CD8-positive, alpha-beta memory T cell (primary cell): ENCODE data around the gene CKAP2L. TPM values are rescaled to one million over a fixed set of nuclear protein-coding genes. Genes with fewer than 3 reads are reported as not detected.

ENCODE experiments used
- CTCF ChIA-PET: fragments of 350-600 bp; sonication (Branson Sonifier 250); formaldehyde crosslinking; loops from one replicate; lab custom pipeline; 2021; ENCODE audit warnings: antibody characterized with exemption; lab: Charles Lee
- POLR2A ChIA-PET: fragments of 350-600 bp; sonication (Branson Sonifier 250); formaldehyde crosslinking; loops from one replicate; lab custom pipeline; 2021; ENCODE audit warnings: antibody characterized with exemption; lab: Charles Lee
- DNase-seq, 5 donors: peaks; one replicate each; pipeline versions ENCODE4 v3.0.0 to v3.0.0-alpha.2; 2020 to 2022; ENCODE audit warnings: mixed read lengths in 1 of 5
- H3K27ac ChIP-seq: one replicate; pipeline ENCODE4 v1.7.0; 2013; ENCODE audit warnings: low read depth, mild to moderate bottlenecking, low read length, moderate library complexity
- H3K27me3 ChIP-seq: 2 replicates; pipeline ENCODE4 v1.7.0; 2013; ENCODE audit warnings: low read length, mild to moderate bottlenecking; ENCODE audit not compliant: insufficient read depth, poor library complexity, severe bottlenecking
- H3K36me3 ChIP-seq: 2 replicates; pipeline ENCODE4 v1.7.0; 2013; ENCODE audit warnings: mild to moderate bottlenecking, low read length, moderate library complexity; ENCODE audit not compliant: insufficient read depth
- H3K4me1 ChIP-seq: 2 replicates; pipeline ENCODE4 v1.7.0; 2013; ENCODE audit warnings: mild to moderate bottlenecking, low read length, moderate library complexity; ENCODE audit not compliant: insufficient read depth
- H3K4me3 ChIP-seq: 2 replicates; pipeline ENCODE4 v1.7.0; 2013; ENCODE audit warnings: mild to moderate bottlenecking, low read length
- H3K9me3 ChIP-seq: 2 replicates; pipeline ENCODE4 v1.7.0; 2013; ENCODE audit warnings: mild to moderate bottlenecking, low read length
- H3K27ac Mint-ChIP-seq, 8 donors: one replicate each; pipeline ENCODE4 v1.8.0; 2020 to 2021; ENCODE audit warnings: mixed read lengths in 8 of 8, mild to moderate bottlenecking in 6 of 8, inconsistent platforms in 3 of 8, moderate library complexity in 3 of 8
- H3K27me3 Mint-ChIP-seq, 2 donors: one replicate each; pipeline ENCODE4 v1.8.0; 2020 to 2021; ENCODE audit warnings: mixed read lengths in 2 of 2, mild to moderate bottlenecking in 1 of 2, moderate library complexity in 1 of 2
- H3K36me3 Mint-ChIP-seq, 3 donors: one replicate each; pipeline ENCODE4 v1.8.0; 2020 to 2021; ENCODE audit warnings: mixed read lengths in 3 of 3, inconsistent platforms in 1 of 3, mild to moderate bottlenecking in 1 of 3
- H3K4me1 Mint-ChIP-seq, 3 donors: one replicate each; pipeline ENCODE4 v1.8.0; 2020 to 2021; ENCODE audit warnings: mixed read lengths in 3 of 3, inconsistent platforms in 1 of 3, mild to moderate bottlenecking in 1 of 3
- H3K4me3 Mint-ChIP-seq, 7 donors: one replicate each; pipeline ENCODE4 v1.8.0; 2020 to 2021; ENCODE audit warnings: mixed read lengths in 7 of 7, mild to moderate bottlenecking in 6 of 7, moderate library complexity in 4 of 7, inconsistent platforms in 2 of 7
- H3K9me3 Mint-ChIP-seq, 5 donors: one replicate each; pipeline ENCODE4 v1.8.0; 2020 to 2022; ENCODE audit warnings: mixed read lengths in 5 of 5, mild to moderate bottlenecking in 3 of 5, moderate library complexity in 2 of 5, inconsistent platforms in 1 of 5
- polyA plus RNA-seq: library from polyadenylated mRNA; unstranded; fragments of 300-500 nt; fragmentation: Illumina TruSeq; gene quantifications from one replicate; pipeline ENCODE4 v1.2.3, GENCODE V29; 2021
- total RNA-seq, 2 experiments: library from RNA; stranded (reverse); gene quantifications; one replicate each; pipeline ENCODE4 v1.2.3, GENCODE V29; 2021

The CKAP2L gene
- total and polyA plus RNA-seq, 3 experiments from 2014 or later, result 19.1 to 19.6 TPM; not detected in 1

- DNase-seq, result no peak
- Mint-ChIP-seq H3K4me3 (no peak overlapping the region), H3K9me3 (no peaks in the 10 kb centered on the region), H3K4me1 (no peaks in the 10 kb centered on the region), H3K27ac (no peak overlapping the region), H3K27me3 (peaks cover 5 to 30% of the 10 kb centered on the region in 2 donors), H3K36me3 (peaks cover 0 to 1% (median 0%) of the 10 kb centered on the region in 3 donors)
- ChIA-PET CTCF (interaction anchor here (0.6 kb wide), 1 partner anchor 918 kb away, joined by 3 read pairs; no protein-coding TSS in a partner anchor), POLR2A (no interaction called here)
- Histone ChIP-seq H3K4me3 (no peak overlapping the region), H3K9me3 (no peaks in the 10 kb centered on the region), H3K27ac (no peak overlapping the region), H3K4me1 (no peaks in the 10 kb centered on the region), H3K27me3 (no peaks in the 10 kb centered on the region), H3K36me3 (no peaks in the 10 kb centered on the region)
Measured at GRCh38 chr2:112788653-112789052, 24.2 kb upstream of the CKAP2L start.

- ChIA-PET CTCF (no interaction called here), POLR2A (no interaction called here)
- H3K27ac ChIP-seq, result no peak overlapping the region
- H3K9me3 ChIP-seq, result no peaks in the 10 kb centered on the region
- H3K27ac Mint-ChIP-seq, result no peak overlapping the region
- DNase-seq, result no peak
- peaks cover 0 to 1% (median 0%) of the 10 kb centered on the region in 3 donors for H3K36me3 Mint-ChIP-seq
- H3K4me1 ChIP-seq, result no peaks in the 10 kb centered on the region
- no peaks in the 10 kb centered on the region for H3K9me3 Mint-ChIP-seq
- no peaks in the 10 kb centered on the region for H3K27me3 ChIP-seq
- no peaks in the 10 kb centered on the region for H3K4me1 Mint-ChIP-seq
- no peak overlapping the region for H3K4me3 ChIP-seq
- no peak overlapping the region for H3K4me3 Mint-ChIP-seq
- H3K36me3 ChIP-seq, result no peaks in the 10 kb centered on the region
- peaks cover 7 to 33% of the 10 kb centered on the region in 2 donors for H3K27me3 Mint-ChIP-seq
Measured at GRCh38 chr2:112787729-112788393, 23.5 kb upstream of the CKAP2L start.

GRCh38 chr2:112787294-112787693 is 22.9 kb upstream of the CKAP2L start:
- Mint-ChIP-seq H3K36me3 (peaks cover 0 to 1% (median 0%) of the 10 kb centered on the region in 3 donors), H3K27ac (no peak overlapping the region), H3K9me3 (no peaks in the 10 kb centered on the region), H3K4me3 (no peak overlapping the region), H3K4me1 (no peaks in the 10 kb centered on the region), H3K27me3 (peaks cover 6 to 33% of the 10 kb centered on the region in 2 donors)
- H3K36me3 ChIP-seq, result no peaks in the 10 kb centered on the region
- ChIA-PET CTCF (no interaction called here), POLR2A (no interaction called here)
- DNase-seq, result no peak
- no peaks in the 10 kb centered on the region for H3K4me1 ChIP-seq
- no peak overlapping the region for H3K4me3 ChIP-seq
- no peak overlapping the region for H3K27ac ChIP-seq
- H3K9me3 ChIP-seq, result no peaks in the 10 kb centered on the region
- H3K27me3 ChIP-seq, result no peaks in the 10 kb centered on the region

DNA sequence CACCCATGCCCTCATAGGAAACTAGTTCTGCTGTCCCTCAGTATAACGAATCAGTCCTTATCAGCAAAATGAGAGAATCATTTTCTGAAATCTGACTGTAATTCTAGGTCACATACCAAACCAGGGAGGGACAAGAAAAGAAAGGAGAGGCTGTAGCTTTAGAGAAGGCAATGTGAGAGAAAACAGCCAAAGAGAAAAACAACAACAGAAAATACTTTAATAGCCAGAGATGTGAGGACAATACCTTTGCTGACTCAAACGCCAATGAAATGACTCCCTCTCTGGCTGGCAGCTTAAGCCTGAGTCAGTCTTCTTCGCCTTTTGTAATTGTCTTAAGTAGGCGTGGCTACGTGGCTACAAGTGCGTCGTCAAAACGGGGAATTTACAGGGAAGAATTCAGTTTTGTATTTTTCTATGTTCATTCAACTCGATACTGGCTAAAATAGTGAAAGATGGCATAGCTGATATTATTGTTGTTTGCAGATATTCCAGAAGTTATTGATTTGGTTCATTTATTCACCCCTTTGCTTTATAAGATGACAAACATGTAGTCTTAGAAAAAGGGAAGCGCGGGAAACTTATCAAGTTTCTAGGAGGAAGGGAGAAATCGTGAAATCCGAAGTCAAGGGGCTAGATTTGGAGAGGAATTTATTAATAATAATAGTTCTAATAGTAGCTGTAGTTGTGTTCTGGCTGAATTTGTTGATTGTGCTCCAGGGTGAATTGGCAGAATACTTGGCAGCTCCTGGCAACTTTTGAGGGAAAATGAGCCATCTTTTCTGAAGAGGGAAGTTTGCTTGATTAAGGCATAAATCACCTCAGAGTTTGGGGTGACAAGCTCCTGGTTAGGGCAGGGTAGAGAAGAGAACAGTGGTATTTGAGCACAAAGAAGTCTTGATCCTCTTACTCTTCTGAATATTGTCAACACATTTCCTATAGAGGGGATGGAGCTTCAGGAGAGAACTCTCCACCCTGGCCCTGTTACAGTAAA is 20.1 kb upstream of the CKAP2L start, which contains the start of gene IL1A:
Gene IL1A, minus strand, starts transcription at position 295 of the 991 bp plus-strand sequence. CDS start 723 bp downstream, outside the sequence.
- no peak within 1 kb of the TSS for H3K4me3 Mint-ChIP-seq
- no peaks in the 10 kb centered on the region for H3K9me3 Mint-ChIP-seq
- H3K27ac Mint-ChIP-seq, result no peak within 1 kb of the TSS
- peaks cover 0 to 1% (median 0%) of the 10 kb centered on the region in 3 donors for H3K36me3 Mint-ChIP-seq
- no peaks in the 10 kb centered on the region for H3K27me3 ChIP-seq
- no peak for DNase-seq
- POLR2A ChIA-PET, result interaction anchor here (0.6 kb wide), 1 partner anchor 76 kb away, joined by 3 read pairs; no protein-coding TSS in a partner anchor
- no peaks in the 10 kb centered on the region for H3K9me3 ChIP-seq
- H3K4me1 Mint-ChIP-seq, result no peaks in the 10 kb centered on the region
- peaks cover 9 to 33% of the 10 kb centered on the region in 2 donors for H3K27me3 Mint-ChIP-seq
- CTCF ChIA-PET, result no interaction called here
- H3K4me3 ChIP-seq, result no peak within 1 kb of the TSS
- no peak within 1 kb of the TSS for H3K27ac ChIP-seq
- no peaks in the 10 kb centered on the region for H3K4me1 ChIP-seq
- no peaks in the 10 kb centered on the region for H3K36me3 ChIP-seq

DNA sequence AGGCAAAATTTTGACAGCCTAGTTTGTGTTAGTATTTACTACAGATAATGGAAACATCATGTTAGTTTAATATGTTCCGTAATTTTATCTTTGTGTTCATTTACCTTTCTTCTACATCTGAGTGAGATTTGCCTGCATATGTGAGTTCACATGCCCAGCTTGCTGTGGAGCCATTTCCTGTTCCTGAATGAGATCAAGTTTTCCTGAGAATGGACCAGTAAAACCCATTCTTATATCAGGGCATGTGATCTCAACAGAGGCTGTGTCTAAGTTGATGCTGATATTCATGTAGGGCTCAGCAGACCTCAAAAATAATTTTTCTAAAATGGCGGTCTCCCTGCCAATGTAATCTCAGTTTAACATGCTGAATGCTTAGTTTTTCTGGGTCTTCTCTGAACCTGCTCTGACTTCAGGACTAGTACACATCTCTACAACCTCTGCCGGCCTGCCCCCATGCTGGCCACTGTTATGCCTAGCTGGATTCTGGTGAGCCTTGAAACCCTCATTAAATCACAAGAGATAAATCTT is 18.8 kb upstream of the CKAP2L start:
- ChIA-PET CTCF (no interaction called here), POLR2A (no interaction called here)
- no peak for DNase-seq

DNA sequence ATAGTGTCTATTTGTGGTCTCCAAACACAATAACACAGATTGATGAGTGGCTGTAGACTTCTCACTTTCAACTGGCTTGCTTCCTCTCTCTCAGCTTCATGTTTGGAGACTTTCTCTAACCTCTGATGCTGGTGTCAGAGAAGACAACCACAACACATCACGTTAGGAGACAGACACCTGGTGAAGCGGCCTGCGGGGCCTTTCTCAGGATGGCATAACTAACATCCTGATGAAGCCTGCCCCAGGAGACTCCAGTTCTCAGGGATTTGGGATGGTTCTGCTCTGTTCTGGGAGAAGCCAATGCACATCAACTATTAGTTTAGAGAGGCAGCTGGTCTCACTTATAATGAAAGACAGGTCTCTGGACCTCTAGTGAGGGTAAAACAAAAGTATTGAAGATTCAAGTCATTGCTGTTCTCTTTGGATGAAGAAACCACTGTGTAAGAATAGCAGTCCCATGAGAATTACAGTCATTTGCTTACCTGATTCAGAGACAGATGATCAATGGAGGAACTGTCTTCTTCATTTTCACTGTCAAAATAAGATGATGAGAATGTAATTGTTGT is 17.9 kb upstream of the CKAP2L start:
- CTCF ChIA-PET, result no interaction called here

More for the DNA sequence above, 18.8 kb upstream of the CKAP2L start:
- H3K27me3 Mint-ChIP-seq, result peaks cover 12 to 33% of the 10 kb centered on the region in 2 donors
- Histone ChIP-seq H3K9me3 (no peaks in the 10 kb centered on the region), H3K4me3 (no peak overlapping the region), H3K27me3 (no peaks in the 10 kb centered on the region), H3K4me1 (no peaks in the 10 kb centered on the region), H3K36me3 (no peaks in the 10 kb centered on the region), H3K27ac (no peak overlapping the region)
- no peaks in the 10 kb centered on the region for H3K4me1 Mint-ChIP-seq
- H3K9me3 Mint-ChIP-seq, result no peaks in the 10 kb centered on the region
- no peak overlapping the region for H3K4me3 Mint-ChIP-seq
- H3K36me3 Mint-ChIP-seq, result peaks cover 0 to 1% (median 0%) of the 10 kb centered on the region in 3 donors
- H3K27ac Mint-ChIP-seq, result no peak overlapping the region

DNA sequence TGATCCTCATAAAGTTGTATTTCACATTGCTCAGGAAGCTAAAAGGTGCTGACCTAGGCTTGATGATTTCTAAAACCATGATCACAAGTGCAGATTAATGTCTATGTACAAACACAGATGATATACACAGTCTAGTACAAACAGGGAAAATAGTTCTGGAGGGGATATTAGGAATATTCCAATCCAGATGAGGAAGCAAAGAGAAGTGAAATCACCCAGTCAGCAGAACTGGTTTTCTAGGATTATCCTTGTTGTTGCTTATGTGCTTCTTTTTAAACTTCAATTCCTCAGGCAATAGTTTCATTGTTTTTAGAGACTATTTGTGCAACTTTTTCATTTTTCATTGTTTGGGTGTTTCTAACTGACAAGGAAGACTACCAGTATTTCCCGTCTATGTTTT is 15.2 kb upstream of the CKAP2L start:
- no peak for DNase-seq
- H3K36me3 ChIP-seq, result no peaks in the 10 kb centered on the region
- peaks cover 12 to 16% of the 10 kb centered on the region in 2 donors for H3K27me3 Mint-ChIP-seq
- H3K36me3 Mint-ChIP-seq, result no peaks in the 10 kb centered on the region
- no peak overlapping the region for H3K27ac ChIP-seq
- peaks cover 12 to 18% (median 13%) of the 10 kb centered on the region in 3 donors for H3K4me1 Mint-ChIP-seq
- no peaks in the 10 kb centered on the region for H3K9me3 Mint-ChIP-seq
- no peak overlapping the region for H3K27ac Mint-ChIP-seq
- no peak overlapping the region for H3K4me3 Mint-ChIP-seq
- ChIA-PET CTCF (no interaction called here), POLR2A (no interaction called here)
- H3K4me3 ChIP-seq, result no peak overlapping the region
- no peaks in the 10 kb centered on the region for H3K9me3 ChIP-seq
- H3K4me1 ChIP-seq, result peaks cover 8% of the 10 kb centered on the region
- H3K27me3 ChIP-seq, result no peaks in the 10 kb centered on the region

More for the DNA sequence above, 17.9 kb upstream of the CKAP2L start:
- Mint-ChIP-seq H3K36me3 (peaks cover 0 to 1% (median 0%) of the 10 kb centered on the region in 3 donors), H3K27ac (no peak overlapping the region), H3K27me3 (peaks cover 14 to 28% of the 10 kb centered on the region in 2 donors), H3K9me3 (no peaks in the 10 kb centered on the region), H3K4me3 (no peak overlapping the region), H3K4me1 (peaks cover 4 to 6% (median 6%) of the 10 kb centered on the region in 3 donors)
- Histone ChIP-seq H3K27ac (no peak overlapping the region), H3K27me3 (no peaks in the 10 kb centered on the region), H3K36me3 (no peaks in the 10 kb centered on the region), H3K4me1 (peaks cover 3% of the 10 kb centered on the region), H3K4me3 (no peak overlapping the region), H3K9me3 (no peaks in the 10 kb centered on the region)
- DNase-seq, result no peak
- POLR2A ChIA-PET, result no interaction called here
